GM12873 (cell line): ENCODE results near the gene BRAP.

Experiments used
- CTCF ChIP-seq: IDR thresholded peaks from 2 replicates; pipeline ENCODE4 v1.5.1; 2012; ENCODE audit warnings: low read depth, mild to moderate bottlenecking, moderate library complexity, low read length, control low read depth; ENCODE audit not compliant: insufficient read depth; ENCODE audit errors: missing control alignments

Gene BRAP

GRCh38 chr12:111598637-111599452, 86.9 kb downstream of the BRAP start, which contains the start of gene ATXN2:
ATXN2 (minus strand) TSS chr12:111599315; CDS start chr12:111599034, 281 bp downstream.
- TF ChIP-seq CTCF: no peak

- no peak for TF ChIP-seq CTCF
Measured at GRCh38 chr12:111597831-111598636, 87.7 kb downstream of the BRAP start.

- no peak for TF ChIP-seq CTCF
Measured at GRCh38 chr12:111596985-111597830, 88.5 kb downstream of the BRAP start.
